HFF-Myc (cell line): ENCODE results near the gene NCK2.

Experiments
- DNase-seq: peaks from one replicate; pipeline ENCODE4 v3.0.0-alpha.2; 2011; ENCODE audit warnings: low read depth; ENCODE audit errors: extremely low read depth
- H3K4me3 ChIP-seq: replicated peaks from 2 replicates; pipeline ENCODE4 v1.5.1; 2011; ENCODE audit warnings: low read depth, mild to moderate bottlenecking, control low read depth, low read length
- CTCF ChIP-seq: IDR thresholded peaks from 2 replicates; pipeline ENCODE4 v1.5.1; 2012; ENCODE audit warnings: mild to moderate bottlenecking, low read depth, low read length, control low read depth; ENCODE audit errors: missing control alignments

NCK2 gene

GRCh38 chr2:105783151-105783738 is 38.5 kb downstream of the NCK2 start:
- DNase-seq = no peak
- TF ChIP-seq CTCF = no peak

GRCh38 chr2:105783972-105784371 is 39.3 kb downstream of the NCK2 start:
- DNase-seq = no peak
- H3K4me3 ChIP-seq = no peak overlapping the region
- no peak for TF ChIP-seq CTCF

More at GRCh38 chr2:105783151-105783738, 38.5 kb downstream of the NCK2 start:
- no peak overlapping the region for H3K4me3 ChIP-seq

GRCh38 chr2:105784589-105784988 is 39.9 kb downstream of the NCK2 start:
- no peak overlapping the region for H3K4me3 ChIP-seq
- DNase-seq = no peak
- TF ChIP-seq CTCF = no peak

- no peak overlapping the region for H3K4me3 ChIP-seq
- no peak for DNase-seq
Observed at GRCh38 chr2:105785095-105785847, 40.6 kb downstream of the NCK2 start.

GRCh38 chr2:105786231-105787230 is 41.8 kb downstream of the NCK2 start:
- TF ChIP-seq CTCF = no peak
- H3K4me3 ChIP-seq = no peak overlapping the region
- DNase-seq = no peak

More at GRCh38 chr2:105785095-105785847, 40.6 kb downstream of the NCK2 start:
- no peak for TF ChIP-seq CTCF
